GM21381 (cell line): ENCODE results near the gene CPOX.
A peak's percentile ranks its signal among the peaks of the same experiment; 100 is the strongest.
"Not testable (repeated sequence)": the region's sequence is repeated elsewhere in the genome, so short reads cannot be mapped to it uniquely, and the experiment has no call there.

Experiments used
- ATAC-seq: cut with Tn5 transposase; IDR thresholded peaks from one replicate; pipeline ENCODE4 v1.9.1; 2021; ENCODE audit warnings: mild to moderate bottlenecking, moderate library complexity; ENCODE audit not compliant: unreplicated experiment

The CPOX gene

DNA sequence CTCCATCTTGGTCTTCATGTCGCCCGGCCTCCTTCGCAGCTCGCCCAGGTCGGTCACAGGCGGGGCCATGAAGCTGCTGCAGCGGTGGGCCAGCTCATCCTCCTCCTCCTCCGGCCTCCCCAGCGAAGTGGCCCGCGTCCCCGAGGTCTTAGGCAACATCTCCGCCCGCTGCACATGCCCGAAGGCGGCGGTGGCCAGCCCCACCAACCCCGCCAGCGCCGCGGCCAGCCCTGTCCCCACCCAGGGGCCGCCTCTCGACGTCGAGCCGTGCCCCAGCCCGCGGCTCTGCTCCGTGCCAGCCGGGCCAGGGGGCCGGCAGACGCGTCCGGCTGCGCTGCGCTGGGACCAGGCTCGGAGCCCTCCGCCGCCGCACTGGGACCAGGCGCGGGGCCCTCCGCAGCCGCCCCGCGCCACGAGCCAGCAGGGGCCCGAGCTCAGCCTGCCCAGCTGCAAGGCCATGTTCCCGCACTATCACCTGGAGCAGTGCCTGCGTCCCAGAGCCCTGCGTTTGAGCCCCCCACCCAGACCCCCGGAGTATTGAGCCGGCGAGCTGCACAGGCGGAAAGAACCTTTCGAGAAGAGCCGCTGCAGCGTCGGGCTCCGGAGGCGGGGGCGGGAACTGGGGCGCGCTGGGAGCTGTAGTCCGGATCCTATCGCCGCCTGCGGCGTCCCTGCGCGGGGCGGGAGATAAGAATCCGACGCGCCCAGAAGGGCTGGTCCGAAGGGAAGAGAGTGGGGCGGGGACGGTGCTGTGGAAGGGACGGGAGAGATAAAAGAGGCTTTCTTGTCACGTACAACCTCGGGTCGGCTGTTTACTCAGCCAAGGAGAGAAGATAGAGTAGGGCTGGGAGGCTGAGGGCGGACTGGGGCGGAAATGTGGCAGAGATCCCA is at the start of gene CPOX:
TSS of gene CPOX (minus strand) at position 566 of the 891 bp plus-strand sequence. CDS start at position 459, 107 bp downstream.
- peak; percentile 95 for ATAC-seq

DNA sequence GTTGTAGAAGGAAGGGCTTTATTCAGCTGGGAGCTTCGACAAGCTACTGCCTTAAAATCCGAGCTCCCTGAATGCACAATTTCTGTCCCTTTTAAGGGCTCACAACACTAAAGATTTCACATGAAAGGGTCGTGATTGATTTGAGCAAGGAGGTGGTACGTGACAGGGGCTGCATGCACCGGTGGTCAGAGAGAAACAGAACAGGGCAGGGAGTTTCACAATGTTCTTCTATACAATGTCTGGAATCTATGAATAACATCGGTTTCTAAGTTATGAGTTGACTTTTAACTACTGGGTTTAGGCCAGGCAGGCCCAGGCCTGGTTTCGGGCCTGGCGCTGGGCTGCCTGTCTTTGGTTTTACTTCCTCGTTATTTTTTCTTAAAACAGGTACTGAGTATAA is 49.4 kb upstream of the CPOX start:
- not testable (repeated sequence) for ATAC-seq

DNA sequence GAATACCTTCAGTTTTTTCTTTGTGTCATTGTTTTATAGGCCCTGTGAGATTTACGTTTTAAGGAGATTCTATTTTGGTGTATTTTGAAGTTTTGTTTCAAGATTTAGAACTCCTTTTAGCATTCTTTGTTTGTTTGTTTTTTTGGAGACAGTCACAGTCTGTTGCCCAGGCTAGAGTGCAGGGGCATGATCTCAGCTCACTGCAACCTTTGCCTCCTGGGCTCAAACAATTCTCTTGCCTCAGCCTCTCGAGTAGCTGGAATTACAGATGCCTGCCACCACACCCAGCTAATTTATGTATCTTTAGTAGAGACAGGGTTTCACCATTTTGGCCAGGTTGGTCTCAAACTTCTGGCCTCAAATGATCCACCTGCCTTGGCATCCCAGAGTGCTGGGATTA is 48.3 kb upstream of the CPOX start:
- not testable (repeated sequence) for ATAC-seq

DNA sequence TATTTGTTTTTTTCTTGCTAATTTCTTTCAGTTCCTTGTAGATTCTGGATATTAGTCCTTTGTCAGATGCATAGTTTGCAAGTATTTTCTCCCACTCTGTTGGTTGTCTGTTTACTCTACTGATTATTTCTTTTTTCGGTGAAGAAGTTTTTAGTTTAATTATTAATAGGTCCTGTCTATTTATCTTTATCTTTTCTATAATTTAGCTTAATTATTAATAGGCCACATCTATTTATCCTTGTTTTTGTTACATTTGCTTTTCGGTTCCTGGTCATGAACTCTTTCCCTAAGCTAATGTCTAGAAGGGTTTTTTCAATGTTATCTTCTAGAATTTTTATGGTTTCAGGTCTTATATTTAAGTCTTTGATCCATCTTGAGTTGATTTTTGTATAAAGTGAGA is 45.1 kb upstream of the CPOX start:
- not testable (repeated sequence) for ATAC-seq

DNA sequence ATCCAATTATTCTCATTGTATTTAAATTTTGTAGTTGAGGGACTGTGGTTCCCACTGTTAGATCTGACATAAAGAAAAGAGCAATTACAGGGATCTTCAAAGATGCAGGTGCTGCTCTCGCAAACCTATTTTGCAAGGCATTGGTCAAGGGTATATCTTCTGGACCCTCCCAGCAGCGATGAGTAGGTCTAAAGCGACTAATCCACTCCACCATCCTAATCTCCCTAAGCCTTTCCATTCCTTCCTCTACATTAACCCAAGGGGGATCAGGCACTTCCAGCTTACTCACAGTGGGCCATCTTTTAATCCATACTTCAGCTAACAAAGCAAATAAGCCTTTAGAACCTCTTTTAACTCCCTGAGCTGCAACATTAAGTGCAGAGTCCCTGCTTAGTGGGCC is 37.0 kb upstream of the CPOX start:
- ATAC-seq = no peak

DNA sequence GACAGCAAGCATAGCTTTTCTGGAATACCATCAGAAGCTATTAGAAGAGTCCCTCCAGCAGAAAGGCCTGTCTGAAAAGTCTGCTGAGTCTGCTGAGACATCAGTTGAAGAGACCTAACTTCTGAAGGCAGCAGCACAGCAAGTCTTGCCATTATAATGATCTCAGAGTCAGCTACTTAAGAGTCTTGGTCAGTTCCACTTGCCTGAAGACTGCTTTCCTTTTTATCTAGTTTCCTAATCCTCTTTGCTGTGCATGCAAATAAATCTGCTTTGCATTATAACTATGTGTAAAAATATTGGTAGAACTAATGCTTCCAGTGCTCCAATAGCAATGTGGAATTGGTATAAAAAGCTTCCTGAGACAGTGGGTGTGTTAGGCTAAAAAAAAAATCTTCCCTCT is 34.9 kb upstream of the CPOX start:
- ATAC-seq = no peak

DNA sequence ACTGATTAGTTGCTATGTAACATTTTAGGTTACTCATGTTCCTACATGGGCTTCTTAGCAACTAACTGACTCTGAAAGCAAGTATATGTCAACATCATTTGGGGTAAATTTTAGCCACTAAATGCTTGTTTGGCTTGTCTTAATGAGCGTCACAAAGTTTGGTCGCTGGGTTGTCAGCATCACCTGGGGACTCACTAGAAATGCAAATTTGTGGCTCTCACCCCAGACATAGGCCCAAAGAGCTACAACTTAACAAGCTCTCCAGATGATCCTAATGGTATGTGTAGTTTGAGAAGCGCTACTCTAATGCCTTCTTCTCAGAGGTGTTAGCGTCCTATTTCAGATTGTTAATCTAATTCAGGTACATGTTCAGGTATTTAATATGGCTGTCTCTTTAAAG is 32.7 kb upstream of the CPOX start:
- no peak for ATAC-seq

DNA sequence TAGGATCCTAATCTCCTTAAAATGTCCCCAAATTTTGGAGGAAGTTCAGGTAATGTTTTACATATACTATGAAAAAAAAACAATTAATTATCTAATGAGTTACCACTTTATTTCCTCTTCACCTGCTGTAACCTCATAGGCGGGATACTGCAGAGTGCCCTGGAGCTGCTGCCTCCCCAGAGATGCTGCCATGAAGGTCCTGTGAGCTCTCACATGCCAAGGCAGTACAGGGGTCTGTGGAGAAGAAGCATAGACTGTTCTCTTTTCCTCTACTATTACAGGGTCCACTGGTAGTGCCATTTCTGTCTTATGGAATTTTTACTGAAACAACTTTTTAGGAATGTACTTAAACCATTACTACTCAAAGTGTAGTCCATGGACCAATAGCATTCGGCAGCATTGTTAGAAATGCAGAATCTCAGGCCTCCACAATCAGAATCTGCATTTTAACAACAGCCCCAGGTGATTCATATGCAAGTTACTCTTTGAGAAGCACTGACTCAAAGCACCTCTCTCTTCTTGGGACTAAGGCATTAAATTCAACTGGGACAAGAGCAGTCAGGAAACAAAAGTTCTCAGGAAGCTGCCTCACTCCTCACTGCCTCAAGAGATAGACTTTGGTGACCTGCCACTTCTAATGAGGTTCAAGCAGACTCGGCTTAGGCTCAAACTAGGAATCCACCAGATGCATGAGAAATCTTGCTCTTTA is 30.3 kb upstream of the CPOX start:
- ATAC-seq = no peak

DNA sequence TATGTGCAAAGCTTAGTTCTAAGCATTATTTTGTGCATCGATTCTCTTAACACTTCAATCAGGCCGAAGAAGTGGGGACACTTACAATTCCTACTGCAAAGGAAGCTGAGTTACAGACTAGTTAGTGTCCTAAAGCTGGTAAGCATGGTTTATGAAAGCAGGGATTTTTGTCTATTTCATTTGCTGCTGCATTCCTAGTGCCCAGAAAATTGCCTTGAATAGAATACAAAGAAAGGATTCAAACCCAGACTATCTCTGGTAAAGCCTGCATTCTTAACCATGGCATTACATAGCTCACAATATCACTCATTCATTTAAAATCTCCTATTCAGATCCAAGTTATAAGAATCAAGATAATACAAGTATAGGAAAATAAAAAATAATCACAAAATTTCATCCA is 24.4 kb upstream of the CPOX start:
- ATAC-seq = no peak

DNA sequence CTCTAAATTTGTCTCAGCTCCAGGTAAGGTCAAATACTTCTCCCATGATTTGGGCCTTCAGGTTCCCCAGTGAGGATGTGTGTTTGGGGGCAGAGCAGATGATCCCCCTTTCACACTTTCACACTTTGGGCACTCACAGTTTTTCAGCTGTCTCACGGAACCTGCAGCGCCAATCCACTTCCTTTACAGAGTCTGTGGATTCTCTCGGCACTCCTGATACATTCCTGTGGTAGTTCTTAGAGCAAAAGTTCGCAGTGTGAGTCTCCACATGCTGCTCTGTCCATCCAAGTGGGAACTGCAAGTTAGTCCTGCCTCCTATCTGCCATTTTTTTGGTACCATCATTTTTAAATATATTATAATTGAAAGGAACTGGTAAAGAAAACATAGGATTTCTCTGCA is 20.2 kb upstream of the CPOX start:
- no peak for ATAC-seq

DNA sequence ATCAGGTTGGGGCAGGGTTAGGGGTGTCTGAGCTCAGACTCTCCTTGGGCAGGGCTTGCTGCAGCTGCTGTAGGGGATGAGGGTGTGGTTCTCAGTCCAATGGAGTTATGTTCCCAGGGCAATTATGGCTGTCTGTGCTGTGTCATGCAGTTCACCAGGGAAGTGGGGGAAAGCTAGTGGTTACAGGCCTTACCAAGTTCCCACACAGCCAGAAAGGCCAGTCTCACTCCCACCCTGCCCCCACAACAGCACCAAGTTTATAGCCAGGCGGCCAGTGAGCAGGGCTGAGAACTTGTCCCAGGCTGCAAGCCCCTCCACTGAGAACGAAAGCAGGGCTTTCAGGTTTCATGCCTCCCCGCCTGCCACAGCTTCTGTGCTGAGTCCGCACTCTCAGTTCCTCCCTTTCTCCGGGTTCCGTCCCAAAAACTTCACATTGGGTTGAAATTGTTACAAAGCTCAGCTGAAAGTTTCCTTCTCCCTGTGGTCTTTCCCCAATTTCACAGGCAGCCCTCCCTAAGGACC is 19.6 kb upstream of the CPOX start:
- no peak for ATAC-seq

DNA sequence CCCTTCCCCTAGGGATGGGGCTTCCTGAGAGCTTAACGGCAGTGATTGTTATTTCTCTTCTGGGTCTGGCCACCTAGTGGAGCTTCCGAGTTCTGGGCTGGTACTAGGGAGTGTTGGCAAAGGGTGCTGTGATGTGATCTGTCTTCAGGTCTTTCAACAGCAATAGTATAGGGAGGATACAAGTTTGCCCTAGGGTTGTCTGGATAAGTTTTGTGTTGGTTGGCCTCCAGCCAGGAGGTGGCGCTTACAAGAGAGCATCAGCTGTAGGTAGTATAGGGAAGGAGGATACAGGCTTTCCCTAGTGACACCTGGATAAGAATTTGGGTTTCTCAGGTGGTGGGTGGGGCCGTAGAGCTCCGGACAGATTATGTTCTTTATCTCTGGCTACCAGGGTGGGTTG is 19.2 kb upstream of the CPOX start:
- no peak for ATAC-seq

DNA sequence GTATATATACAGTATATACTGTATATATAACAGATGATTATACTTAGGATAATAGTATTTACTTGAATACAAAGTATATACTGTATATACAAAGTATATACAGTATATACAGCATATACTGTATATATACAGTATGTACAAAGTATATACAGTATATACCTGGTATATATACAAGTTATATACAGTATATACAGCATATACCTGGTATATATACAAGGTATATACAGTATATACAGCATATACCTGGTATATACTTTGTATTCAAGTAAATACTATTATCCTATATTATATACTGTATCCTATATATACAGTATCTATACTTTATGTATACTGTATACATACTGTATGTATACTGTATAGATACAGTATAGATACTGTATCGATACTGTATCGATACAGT is 14.6 kb upstream of the CPOX start:
- no peak for ATAC-seq

DNA sequence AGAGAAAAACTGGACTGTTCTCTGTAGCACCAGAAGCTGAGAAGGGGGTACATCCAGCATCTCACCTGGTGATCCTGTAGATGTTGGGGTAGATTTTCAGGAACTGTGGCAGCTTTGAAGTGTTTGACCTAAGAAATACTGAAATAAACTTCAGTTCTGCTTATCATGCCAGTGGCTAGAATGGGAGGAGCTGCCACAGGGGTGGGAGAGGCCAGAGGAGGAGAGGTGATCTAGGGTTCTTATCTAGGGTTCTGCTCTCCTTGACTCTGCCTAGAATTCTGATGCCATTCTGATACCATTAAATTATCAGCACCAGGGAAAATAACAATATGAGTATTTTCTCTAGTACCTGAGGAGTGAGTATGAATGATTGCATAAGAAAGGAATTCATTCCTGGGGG is 10.2 kb upstream of the CPOX start:
- ATAC-seq = no peak

DNA sequence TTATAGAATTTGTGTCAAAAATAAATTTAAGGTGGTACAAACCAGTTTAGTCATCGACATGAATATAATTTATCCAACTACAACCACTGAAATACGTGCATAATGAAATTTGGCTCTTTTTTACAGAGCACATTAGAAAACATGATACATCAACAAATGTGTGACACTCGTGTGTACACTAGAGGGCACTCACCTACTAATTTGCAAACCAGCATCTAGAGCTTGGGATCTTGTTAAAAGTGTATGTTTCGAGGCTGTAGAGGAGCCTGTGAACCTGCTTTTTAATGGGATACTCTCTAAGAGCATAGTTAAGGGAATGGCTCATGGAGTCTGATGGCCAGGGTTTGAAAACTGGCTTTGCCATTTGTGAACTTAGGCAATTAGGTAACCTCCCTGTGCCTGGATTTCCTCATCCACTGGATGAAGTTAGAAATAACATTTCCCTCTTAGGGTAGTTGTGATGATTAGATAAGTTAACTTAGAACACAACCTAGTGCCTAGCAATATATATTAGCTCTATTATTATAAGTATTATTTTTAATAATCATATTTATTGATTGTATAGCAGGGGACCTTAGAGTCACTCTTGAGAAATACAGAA is 8.8 kb upstream of the CPOX start:
- peak; percentile 67 for ATAC-seq

DNA sequence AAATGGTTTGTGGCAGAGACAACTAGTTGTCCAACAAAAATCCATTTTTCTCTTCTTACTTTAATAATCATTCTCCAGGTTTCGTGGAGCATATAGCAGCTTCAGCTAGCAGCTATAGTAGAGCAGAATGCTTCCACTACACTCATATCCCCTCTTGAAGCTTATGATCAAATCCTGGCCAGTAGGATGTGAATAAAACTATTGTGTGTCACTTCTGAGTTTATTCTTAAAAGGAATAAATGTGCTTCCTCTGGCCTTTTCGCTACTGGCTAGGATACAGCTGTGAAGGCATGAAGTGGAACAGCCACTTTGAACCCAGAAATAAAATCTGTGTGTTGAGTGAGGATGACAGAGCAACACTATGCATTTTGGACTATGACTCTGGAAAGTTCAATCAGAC is 7.8 kb upstream of the CPOX start:
- ATAC-seq = no peak

DNA sequence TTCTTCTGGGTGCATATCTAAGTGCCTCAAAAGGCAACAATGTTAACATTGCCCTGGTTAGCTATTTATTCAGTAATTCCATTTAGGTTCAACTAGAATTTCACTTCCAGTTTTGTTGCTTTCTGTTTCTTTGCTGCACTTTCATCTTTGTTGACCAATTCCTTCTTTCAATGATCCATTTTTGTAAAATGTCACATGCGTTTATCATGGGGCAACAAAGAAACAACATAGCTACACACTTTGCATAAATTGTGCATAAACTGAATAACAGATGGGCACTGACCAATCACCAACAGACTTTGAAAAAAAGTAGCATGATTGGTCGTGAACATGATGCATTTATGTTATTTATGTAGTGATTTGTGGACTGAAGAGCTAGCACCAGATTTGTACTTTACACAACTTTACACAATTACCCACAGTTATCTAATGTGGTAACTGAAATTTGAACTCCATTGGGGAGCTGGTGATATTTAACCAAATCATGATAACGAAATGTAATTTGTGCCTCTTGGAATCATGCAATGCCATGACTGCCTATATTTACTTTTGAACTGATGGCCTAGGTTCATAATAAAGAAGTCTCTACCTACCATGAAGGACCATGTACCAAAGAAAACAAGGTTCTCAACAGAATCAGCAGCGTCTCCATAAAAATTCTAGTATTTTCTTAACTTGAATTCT is 7.1 kb upstream of the CPOX start:
- ATAC-seq = peak; percentile 51

DNA sequence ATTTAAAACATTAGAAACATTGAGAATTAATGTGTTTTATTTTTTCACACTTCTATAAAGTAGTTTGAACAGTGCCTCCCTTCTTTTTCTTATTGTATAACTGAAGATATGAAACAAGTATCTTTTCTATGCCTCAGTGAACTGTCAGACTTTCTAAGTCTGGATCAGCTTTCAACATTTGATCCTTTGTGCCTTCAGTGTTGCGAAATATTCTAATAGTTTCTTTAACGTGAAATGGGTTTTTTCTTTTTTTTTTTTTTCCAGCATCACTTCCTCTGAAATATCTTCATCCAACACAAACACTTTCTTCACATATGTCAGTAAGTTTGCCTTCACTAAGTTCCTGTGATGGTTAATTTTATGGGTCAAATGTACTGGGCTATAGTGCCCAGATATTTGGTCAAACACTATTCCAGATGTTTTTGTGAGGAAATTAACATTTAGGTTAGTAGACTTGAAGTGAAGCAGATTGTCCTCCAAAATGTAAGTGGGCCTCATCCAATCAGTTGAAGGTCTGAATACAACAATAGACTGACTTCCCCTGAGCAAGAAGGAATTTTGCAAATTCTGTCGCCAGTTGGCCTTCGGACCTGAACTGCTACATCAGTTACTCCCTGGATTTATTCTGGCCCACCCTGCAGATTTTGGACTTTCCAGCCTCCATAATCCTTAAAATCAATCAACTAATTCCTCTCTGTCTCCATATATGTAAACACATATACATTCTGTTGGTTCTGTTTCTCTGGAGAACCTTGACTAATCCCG is 6.4 kb upstream of the CPOX start:
- ATAC-seq = no peak

DNA sequence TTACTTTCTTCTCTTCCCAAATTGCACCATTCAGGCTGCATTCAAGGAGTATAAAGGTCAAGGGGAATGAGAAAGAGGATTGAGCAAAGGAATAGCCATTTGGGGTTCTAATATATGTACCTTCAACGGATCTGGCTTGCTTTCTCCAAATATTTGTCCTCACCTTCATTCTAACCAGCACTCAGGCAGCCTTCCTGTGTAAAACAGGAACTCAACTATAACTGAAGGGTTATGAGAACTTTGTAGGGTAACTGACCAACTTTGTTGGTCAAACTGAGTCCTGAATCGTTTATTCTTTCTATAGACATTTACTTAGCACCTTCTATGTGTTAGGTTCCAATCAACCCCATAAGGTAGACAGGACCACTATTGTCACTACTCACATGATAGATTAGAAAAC is 5.1 kb upstream of the CPOX start:
- ATAC-seq = no peak
